ENCODE data around the gene PPP3CA. TPM values are rescaled to one million over a fixed set of nuclear protein-coding genes. Genes with fewer than 3 reads are reported as not detected.

Gene PPP3CA
- total and polyA plus RNA-seq, 2 donors from 2014 or later: 6.9 to 31.5 TPM

DNA sequence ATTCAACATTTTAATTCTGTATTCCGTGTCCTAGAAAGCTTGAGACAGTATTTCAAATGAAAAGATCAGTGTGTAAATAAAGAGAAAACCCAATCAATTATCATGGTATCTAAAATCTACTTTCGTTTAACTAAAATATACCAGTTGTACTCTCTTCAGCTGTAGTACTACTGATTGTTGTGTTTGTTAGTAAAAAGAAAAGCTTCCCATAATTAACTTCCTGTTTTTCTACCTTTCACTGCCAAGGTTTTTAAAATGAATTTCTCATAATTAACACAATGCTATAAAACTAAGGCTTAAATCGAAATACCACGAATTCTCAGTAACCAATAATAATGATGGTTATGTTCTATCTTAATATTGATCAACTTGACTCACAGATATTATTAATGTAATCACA, 37.4 kb downstream of the PPP3CA start:
- H3K4me3 ChIP-seq (ENCODE audit: low read length in 3 of 3): no peak overlapping the region
- no peaks in the 10 kb centered on the region for H3K36me3 ChIP-seq (ENCODE audit: control insufficient read depth in 2 of 3, insufficient read depth in 3 of 3, low read length in 3 of 3)
- peaks cover 0 to 6% (median 0%) of the 10 kb centered on the region in 3 donors for H3K4me1 ChIP-seq (ENCODE audit: control insufficient read depth in 2 of 3, insufficient read depth in 2 of 3, low read depth in 1 of 3, low read length in 3 of 3)
- intact Hi-C loops (cut with DNase I): no loop called here
- no peak for FAIRE-seq
- no peaks in the 10 kb centered on the region for H3K27me3 ChIP-seq (ENCODE audit: control insufficient read depth, insufficient read depth, low read length)
- H3K9ac ChIP-seq (ENCODE audit: low read length in 3 of 3): no peak overlapping the region
- TF ChIP-seq, protein P1, sequence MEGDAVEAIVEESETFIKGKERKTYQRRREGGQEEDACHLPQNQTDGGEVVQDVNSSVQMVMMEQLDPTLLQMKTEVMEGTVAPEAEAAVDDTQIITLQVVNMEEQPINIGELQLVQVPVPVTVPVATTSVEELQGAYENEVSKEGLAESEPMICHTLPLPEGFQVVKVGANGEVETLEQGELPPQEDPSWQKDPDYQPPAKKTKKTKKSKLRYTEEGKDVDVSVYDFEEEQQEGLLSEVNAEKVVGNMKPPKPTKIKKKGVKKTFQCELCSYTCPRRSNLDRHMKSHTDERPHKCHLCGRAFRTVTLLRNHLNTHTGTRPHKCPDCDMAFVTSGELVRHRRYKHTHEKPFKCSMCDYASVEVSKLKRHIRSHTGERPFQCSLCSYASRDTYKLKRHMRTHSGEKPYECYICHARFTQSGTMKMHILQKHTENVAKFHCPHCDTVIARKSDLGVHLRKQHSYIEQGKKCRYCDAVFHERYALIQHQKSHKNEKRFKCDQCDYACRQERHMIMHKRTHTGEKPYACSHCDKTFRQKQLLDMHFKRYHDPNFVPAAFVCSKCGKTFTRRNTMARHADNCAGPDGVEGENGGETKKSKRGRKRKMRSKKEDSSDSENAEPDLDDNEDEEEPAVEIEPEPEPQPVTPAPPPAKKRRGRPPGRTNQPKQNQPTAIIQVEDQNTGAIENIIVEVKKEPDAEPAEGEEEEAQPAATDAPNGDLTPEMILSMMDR (IDR thresholded peaks at IDR 0.05; ENCODE audit: borderline replicate concordance, extremely low read depth, insufficient read depth): no peak
- no peak for DNase-seq
- no peak overlapping the region for H3K27ac ChIP-seq (ENCODE audit: low read depth in 2 of 2, low read length in 2 of 2)
- H3K9me3 ChIP-seq (ENCODE audit: control insufficient read depth in 2 of 3, insufficient read depth in 1 of 3, low read length in 3 of 3): no peaks in the 10 kb centered on the region

DNA sequence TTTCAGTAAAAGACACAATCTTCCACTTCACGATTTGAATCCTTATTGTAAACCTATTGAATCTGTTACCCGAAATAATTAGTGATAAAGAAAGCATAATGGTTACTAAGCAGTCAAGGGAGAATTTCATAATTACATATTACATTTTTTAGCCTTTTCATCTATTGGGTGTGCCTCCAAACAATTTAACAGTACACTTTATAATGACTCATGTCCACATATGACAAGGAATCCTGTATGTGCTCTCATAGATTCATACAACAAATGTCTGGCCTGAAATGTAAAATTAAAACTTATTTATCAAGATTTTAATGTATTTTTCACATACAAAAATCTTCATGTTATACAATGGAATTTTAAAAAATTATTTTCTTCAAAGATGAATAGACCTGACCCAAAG, 39.4 kb downstream of the PPP3CA start:
- DNase-seq (no peak), FAIRE-seq (peak; percentile 37)
- TF ChIP-seq, protein P1 (IDR thresholded peaks at IDR 0.05; ENCODE audit: borderline replicate concordance, extremely low read depth, insufficient read depth): no peak
- Histone ChIP-seq H3K4me1 (ENCODE audit: control insufficient read depth in 2 of 3, insufficient read depth in 2 of 3, low read depth in 1 of 3, low read length in 3 of 3) (peaks cover 0 to 6% (median 0%) of the 10 kb centered on the region in 3 donors), H3K27ac (ENCODE audit: low read depth in 2 of 2, low read length in 2 of 2) (no peak overlapping the region), H3K27me3 (ENCODE audit: control insufficient read depth, insufficient read depth, low read length) (no peaks in the 10 kb centered on the region), H3K36me3 (ENCODE audit: control insufficient read depth in 2 of 3, insufficient read depth in 3 of 3, low read length in 3 of 3) (no peaks in the 10 kb centered on the region), H3K9ac (ENCODE audit: low read length in 3 of 3) (no peak overlapping the region), H3K4me3 (ENCODE audit: low read length in 3 of 3) (no peak overlapping the region), H3K9me3 (ENCODE audit: control insufficient read depth in 2 of 3, insufficient read depth in 1 of 3, low read length in 3 of 3) (no peaks in the 10 kb centered on the region)
- intact Hi-C loops (cut with DNase I): no loop called here

DNA sequence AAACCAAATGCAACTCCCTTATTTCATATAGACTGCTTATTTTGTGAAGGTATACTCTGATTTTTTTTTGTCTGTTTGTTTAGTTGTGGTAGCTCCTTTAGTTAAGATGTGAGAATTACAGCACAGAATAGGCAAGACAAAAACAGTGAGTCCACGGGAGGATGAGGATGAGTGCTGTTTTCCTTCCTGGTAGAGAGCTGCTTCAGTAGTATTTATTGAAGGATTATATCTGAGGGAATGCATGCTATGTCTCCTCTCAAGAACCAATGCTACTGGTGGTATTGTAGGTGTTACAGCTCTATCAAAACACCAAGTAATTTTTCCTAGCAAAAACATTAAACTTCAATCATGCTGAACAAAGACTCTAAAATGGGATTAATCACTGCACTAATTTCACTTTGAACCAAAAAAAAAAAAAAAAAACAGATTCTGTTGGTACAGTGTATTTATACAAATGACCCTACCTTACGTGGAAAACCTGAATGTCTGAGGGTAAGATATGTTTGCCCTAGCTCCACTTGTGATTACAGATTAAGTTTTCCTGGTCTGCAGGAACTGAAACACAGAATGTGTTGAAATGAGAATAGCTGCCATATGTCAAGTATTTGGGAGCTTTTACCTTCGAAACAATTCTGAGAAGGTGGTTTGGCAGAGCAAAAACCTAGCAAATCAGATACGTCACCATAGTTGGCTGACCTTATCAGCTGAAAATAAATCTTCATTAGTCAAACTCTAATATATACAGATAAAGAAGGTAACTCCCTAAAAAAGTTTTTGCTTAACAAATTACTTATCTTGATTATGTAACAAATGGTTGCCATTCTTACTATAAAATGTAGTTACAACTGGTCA, 40.3 kb downstream of the PPP3CA start:
- no peaks in the 10 kb centered on the region for H3K27me3 ChIP-seq (ENCODE audit: control insufficient read depth, insufficient read depth, low read length)
- no peak overlapping the region for H3K9ac ChIP-seq (ENCODE audit: low read length in 3 of 3)
- H3K4me1 ChIP-seq (ENCODE audit: control insufficient read depth in 2 of 3, insufficient read depth in 2 of 3, low read depth in 1 of 3, low read length in 3 of 3): peaks cover 0 to 6% (median 0%) of the 10 kb centered on the region in 3 donors
- TF ChIP-seq, protein P1 (IDR thresholded peaks at IDR 0.05; ENCODE audit: borderline replicate concordance, extremely low read depth, insufficient read depth): no peak
- intact Hi-C loops (cut with DNase I): no loop called here
- H3K36me3 ChIP-seq (ENCODE audit: control insufficient read depth in 2 of 3, insufficient read depth in 3 of 3, low read length in 3 of 3): no peaks in the 10 kb centered on the region
- no peak for DNase-seq
- no peaks in the 10 kb centered on the region for H3K9me3 ChIP-seq (ENCODE audit: control insufficient read depth in 2 of 3, insufficient read depth in 1 of 3, low read length in 3 of 3)
- H3K4me3 ChIP-seq (ENCODE audit: low read length in 3 of 3): no peak overlapping the region
- FAIRE-seq: no peak
- no peak overlapping the region for H3K27ac ChIP-seq (ENCODE audit: low read depth in 2 of 2, low read length in 2 of 2)
